Measurements from ENCODE around the gene CA4. TPM values are rescaled to one million over a fixed set of nuclear protein-coding genes. Genes with fewer than 3 reads are reported as not detected.
"Not testable (repeated sequence)": the region's sequence is repeated elsewhere in the genome, so short reads cannot be mapped to it uniquely, and the experiment has no call there.

The CA4 gene
- total RNA-seq, 2 experiments from 2014 or later: not detected

DNA sequence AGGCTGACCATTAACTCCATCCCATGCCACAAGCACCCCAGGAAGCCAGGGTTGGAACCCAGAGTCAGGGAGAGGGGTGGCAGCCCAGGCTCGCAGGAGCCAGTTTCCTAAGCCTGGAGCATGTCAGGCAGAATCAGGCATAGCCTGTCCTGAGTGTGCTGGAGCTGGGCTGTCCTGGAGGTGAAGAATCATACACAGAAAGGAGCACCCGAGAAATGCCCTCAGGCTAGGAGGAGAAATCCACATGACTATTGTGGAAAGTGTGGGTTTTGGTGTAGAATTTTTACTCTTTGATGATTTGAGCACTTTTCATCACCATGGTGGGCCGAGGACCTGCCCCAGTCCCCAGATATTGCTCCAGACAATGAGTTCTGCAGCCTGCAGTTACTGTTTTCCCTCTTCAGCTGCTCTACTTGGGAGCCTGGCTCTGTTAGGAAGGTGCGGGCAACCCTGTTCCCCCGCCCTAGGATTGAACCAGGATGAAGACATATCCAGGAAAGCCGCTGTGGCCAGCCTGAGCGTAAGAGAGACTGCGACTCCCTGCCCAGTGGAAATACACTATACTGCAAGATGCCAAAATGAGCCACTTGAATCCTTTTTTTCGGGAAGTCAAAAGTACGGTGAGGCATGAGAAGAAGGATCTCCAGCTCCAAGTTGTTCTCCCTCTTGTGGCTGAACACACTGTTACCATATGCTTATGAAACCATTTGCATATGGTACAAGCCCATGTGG, 42.1 kb upstream of the CA4 start:
- no peak for DNase-seq (ENCODE audit: low spot score)
- peaks cover 11% of the 10 kb centered on the region for H3K4me1 ChIP-seq (ENCODE audit: insufficient read depth, low read length, poor library complexity, severe bottlenecking)
- intact Hi-C loops (cut with micrococcal nuclease; ENCODE audit: unreplicated experiment): no loop called here
- no peak overlapping the region for H3K4me2 ChIP-seq (ENCODE audit: low read length)
- ChIA-PET CTCF (ENCODE audit: unreplicated experiment) (no interaction called here), POLR2A (no interaction called here)
- H3K9me2 ChIP-seq (ENCODE audit: insufficient read depth, low read length): no peaks in the 10 kb centered on the region
- no peak overlapping the region for H3K27ac ChIP-seq (ENCODE audit: low read depth, low read length, poor library complexity, severe bottlenecking)
- H3K4me3 ChIP-seq (ENCODE audit: low read depth, low read length, poor library complexity, severe bottlenecking): no peak overlapping the region
- no peaks in the 10 kb centered on the region for H4K20me1 ChIP-seq (ENCODE audit: insufficient read depth, low read length)
- no peaks in the 10 kb centered on the region for H3K79me2 ChIP-seq (ENCODE audit: insufficient read depth, low read depth, low read length)
- H3K36me3 ChIP-seq (ENCODE audit: insufficient read depth, low read length): no peaks in the 10 kb centered on the region
- H2AFZ ChIP-seq (ENCODE audit: low read length): no peak overlapping the region
- no peaks in the 10 kb centered on the region for H3K9me3 ChIP-seq (ENCODE audit: low read length)
- TF ChIP-seq, protein P1, sequence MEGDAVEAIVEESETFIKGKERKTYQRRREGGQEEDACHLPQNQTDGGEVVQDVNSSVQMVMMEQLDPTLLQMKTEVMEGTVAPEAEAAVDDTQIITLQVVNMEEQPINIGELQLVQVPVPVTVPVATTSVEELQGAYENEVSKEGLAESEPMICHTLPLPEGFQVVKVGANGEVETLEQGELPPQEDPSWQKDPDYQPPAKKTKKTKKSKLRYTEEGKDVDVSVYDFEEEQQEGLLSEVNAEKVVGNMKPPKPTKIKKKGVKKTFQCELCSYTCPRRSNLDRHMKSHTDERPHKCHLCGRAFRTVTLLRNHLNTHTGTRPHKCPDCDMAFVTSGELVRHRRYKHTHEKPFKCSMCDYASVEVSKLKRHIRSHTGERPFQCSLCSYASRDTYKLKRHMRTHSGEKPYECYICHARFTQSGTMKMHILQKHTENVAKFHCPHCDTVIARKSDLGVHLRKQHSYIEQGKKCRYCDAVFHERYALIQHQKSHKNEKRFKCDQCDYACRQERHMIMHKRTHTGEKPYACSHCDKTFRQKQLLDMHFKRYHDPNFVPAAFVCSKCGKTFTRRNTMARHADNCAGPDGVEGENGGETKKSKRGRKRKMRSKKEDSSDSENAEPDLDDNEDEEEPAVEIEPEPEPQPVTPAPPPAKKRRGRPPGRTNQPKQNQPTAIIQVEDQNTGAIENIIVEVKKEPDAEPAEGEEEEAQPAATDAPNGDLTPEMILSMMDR (conservative IDR thresholded peaks at IDR 0.05; ENCODE audit: low read length): no peak
- TF ChIP-seq EZH2phosphoT487 (IDR thresholded peaks at IDR 0.05; ENCODE audit: borderline replicate concordance, low read depth, low read length): no peak
- no TSS peak for BruUV-seq (replicated peaks)

DNA sequence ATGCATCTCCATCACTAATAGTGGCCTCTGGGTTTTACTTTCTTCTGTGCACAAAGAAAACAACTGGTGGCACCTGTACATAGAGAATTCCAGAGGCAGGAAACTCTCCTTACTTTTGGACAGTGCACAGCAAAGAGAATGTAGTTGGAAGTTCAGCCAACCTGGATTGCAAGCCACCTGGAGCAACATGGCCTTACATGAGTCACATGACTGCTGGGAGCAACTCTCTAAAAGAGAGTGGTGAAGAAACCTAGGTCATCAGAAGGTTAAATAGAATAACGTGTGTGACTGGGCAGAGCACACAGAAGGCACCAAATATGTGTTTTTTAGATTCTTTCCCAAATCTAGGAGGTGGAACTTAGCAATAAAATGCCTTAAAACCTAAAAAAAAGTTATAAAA, 41.5 kb upstream of the CA4 start:
- POLR2A ChIA-PET; DNase-seq (ENCODE audit: low spot score); BruUV-seq (replicated peaks); H3K4me3 ChIP-seq (ENCODE audit: low read depth, low read length, poor library complexity, severe bottlenecking); H3K9me3 ChIP-seq (ENCODE audit: low read length); H3K27ac ChIP-seq (ENCODE audit: low read depth, low read length, poor library complexity, severe bottlenecking); H3K79me2 ChIP-seq (ENCODE audit: insufficient read depth, low read depth, low read length); CTCF ChIA-PET (ENCODE audit: unreplicated experiment); H3K9me2 ChIP-seq (ENCODE audit: insufficient read depth, low read length); H2AFZ ChIP-seq (ENCODE audit: low read length); H4K20me1 ChIP-seq (ENCODE audit: insufficient read depth, low read length); H3K36me3 ChIP-seq (ENCODE audit: insufficient read depth, low read length); H3K4me2 ChIP-seq (ENCODE audit: low read length); intact Hi-C loops (cut with micrococcal nuclease; ENCODE audit: unreplicated experiment): not testable (repeated sequence)
- peaks cover 10% of the 10 kb centered on the region for H3K4me1 ChIP-seq (ENCODE audit: insufficient read depth, low read length, poor library complexity, severe bottlenecking)

DNA sequence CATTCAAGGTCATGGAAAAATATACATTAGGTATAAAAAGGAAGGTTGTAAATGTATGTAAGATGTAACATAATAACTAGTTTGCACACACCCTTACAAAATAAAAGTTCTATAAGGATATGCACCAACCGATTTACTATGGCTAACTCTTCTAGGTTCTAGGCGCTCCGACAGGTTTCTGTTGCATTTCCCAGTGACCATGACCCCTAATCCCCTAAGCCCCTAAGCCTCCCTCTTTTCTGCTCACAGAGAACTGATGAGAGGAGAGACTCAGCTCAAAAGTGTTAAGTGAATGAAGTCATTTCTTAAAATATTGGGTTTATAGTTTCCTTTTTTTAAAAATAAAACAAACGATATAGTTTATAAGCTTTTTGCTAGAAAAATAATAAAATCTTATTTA, 41.1 kb upstream of the CA4 start:
- TF ChIP-seq EZH2phosphoT487 (IDR thresholded peaks at IDR 0.05; ENCODE audit: borderline replicate concordance, low read depth, low read length): no peak
- TF ChIP-seq, protein P1 (conservative IDR thresholded peaks at IDR 0.05; ENCODE audit: low read length): no peak
- intact Hi-C loops (cut with micrococcal nuclease; ENCODE audit: unreplicated experiment): no loop called here
- Histone ChIP-seq H2AFZ (ENCODE audit: low read length) (no peak overlapping the region), H3K4me1 (ENCODE audit: insufficient read depth, low read length, poor library complexity, severe bottlenecking) (peaks cover 10% of the 10 kb centered on the region), H3K36me3 (ENCODE audit: insufficient read depth, low read length) (no peaks in the 10 kb centered on the region), H3K27ac (ENCODE audit: low read depth, low read length, poor library complexity, severe bottlenecking) (no peak overlapping the region), H3K9me3 (ENCODE audit: low read length) (no peaks in the 10 kb centered on the region), H3K9me2 (ENCODE audit: insufficient read depth, low read length) (no peaks in the 10 kb centered on the region), H4K20me1 (ENCODE audit: insufficient read depth, low read length) (no peaks in the 10 kb centered on the region), H3K4me2 (ENCODE audit: low read length) (no peak overlapping the region), H3K79me2 (ENCODE audit: insufficient read depth, low read depth, low read length) (no peaks in the 10 kb centered on the region), H3K4me3 (ENCODE audit: low read depth, low read length, poor library complexity, severe bottlenecking) (no peak overlapping the region)
- no peak for DNase-seq (ENCODE audit: low spot score)
- ChIA-PET POLR2A (no interaction called here), CTCF (ENCODE audit: unreplicated experiment) (no interaction called here)
- BruUV-seq (replicated peaks): no TSS peak

Measured in OCI-LY7 (cell line).